ENCODE data around the gene ADGRL3. TPM values are rescaled to one million over a fixed set of nuclear protein-coding genes. Genes with fewer than 3 reads are reported as not detected.

Gene ADGRL3
- total and polyA plus RNA-seq, 7 donors: under 0.01 to 11.9 (median 5.4) TPM

DNA sequence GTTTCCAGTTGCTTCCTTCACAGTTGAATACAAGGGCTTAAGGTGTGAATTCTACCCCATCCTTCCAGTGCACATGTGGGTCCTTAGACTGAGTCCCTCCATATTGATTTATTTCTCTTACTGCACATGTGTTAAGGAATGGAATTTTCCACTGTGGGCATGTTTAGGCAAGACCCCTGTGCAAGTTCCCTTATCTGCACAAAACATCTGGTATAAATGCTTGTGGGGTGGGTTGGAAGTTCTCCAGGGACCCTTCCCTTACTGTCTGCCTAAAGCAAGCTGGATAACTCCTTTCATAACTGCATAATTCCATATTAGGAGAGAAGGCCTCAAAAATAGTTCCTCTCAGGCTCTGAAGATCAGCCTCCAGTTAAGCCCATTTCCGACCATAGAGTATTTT, 570.9 kb downstream of the ADGRL3 start:
- Histone ChIP-seq H3K36me3 (no peaks in the 10 kb centered on the region), H3K4me1 (no peaks in the 10 kb centered on the region), H3K9me3 (no peaks in the 10 kb centered on the region), H3K27me3 (no peaks in the 10 kb centered on the region), H3K27ac (no peak overlapping the region), H3K4me3 (no peak overlapping the region)
- WGBS, 2 donors: 29 to 87% methylated on average over 1 of the region's 1 CpG
- DNase-seq: no peak
- intact Hi-C loops (cut with DNase I): no loop called here
- TF ChIP-seq POLR2AphosphoS5 (IDR thresholded peaks at IDR 0.05): no peak
- no peak for TF ChIP-seq EP300 (IDR thresholded peaks at IDR 0.05)
- TF ChIP-seq, protein P1, sequence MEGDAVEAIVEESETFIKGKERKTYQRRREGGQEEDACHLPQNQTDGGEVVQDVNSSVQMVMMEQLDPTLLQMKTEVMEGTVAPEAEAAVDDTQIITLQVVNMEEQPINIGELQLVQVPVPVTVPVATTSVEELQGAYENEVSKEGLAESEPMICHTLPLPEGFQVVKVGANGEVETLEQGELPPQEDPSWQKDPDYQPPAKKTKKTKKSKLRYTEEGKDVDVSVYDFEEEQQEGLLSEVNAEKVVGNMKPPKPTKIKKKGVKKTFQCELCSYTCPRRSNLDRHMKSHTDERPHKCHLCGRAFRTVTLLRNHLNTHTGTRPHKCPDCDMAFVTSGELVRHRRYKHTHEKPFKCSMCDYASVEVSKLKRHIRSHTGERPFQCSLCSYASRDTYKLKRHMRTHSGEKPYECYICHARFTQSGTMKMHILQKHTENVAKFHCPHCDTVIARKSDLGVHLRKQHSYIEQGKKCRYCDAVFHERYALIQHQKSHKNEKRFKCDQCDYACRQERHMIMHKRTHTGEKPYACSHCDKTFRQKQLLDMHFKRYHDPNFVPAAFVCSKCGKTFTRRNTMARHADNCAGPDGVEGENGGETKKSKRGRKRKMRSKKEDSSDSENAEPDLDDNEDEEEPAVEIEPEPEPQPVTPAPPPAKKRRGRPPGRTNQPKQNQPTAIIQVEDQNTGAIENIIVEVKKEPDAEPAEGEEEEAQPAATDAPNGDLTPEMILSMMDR (IDR thresholded peaks at IDR 0.05): no peak
- TF ChIP-seq POLR2A (IDR thresholded peaks at IDR 0.05): no peak

DNA sequence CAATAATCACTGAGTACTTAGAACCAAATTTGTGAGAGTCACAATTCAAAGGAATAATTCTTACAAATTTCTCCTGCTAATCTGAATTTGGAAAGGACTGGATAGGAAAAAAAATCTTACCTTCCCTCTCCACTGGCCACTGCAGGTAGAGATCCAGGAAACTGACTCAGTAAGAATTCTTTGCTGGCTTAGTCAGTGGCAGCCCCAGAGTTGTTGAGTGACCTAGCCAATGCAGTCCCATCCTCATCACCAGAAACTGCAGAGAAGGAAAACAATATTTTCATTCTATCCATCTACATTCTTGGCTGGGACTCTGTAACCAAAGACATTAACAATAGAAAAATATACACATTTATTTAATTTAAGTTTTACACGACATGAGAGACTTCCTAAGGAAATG, 572.0 kb downstream of the ADGRL3 start:
- no peaks in the 10 kb centered on the region for H3K27me3 ChIP-seq
- no peaks in the 10 kb centered on the region for H3K9me3 ChIP-seq
- no peak for TF ChIP-seq POLR2A (IDR thresholded peaks at IDR 0.05)
- TF ChIP-seq POLR2AphosphoS5 (IDR thresholded peaks at IDR 0.05): no peak
- TF ChIP-seq, protein P1 (IDR thresholded peaks at IDR 0.05): no peak
- no peak for TF ChIP-seq EP300 (IDR thresholded peaks at IDR 0.05)
- H3K4me3 ChIP-seq: no peak overlapping the region
- no peak for DNase-seq
- 40 to 58% methylated on average over 1 of the region's 1 CpG for WGBS, 2 donors
- no peak overlapping the region for H3K27ac ChIP-seq
- H3K4me1 ChIP-seq: no peaks in the 10 kb centered on the region
- intact Hi-C loops (cut with DNase I): no loop called here
- no peaks in the 10 kb centered on the region for H3K36me3 ChIP-seq

DNA sequence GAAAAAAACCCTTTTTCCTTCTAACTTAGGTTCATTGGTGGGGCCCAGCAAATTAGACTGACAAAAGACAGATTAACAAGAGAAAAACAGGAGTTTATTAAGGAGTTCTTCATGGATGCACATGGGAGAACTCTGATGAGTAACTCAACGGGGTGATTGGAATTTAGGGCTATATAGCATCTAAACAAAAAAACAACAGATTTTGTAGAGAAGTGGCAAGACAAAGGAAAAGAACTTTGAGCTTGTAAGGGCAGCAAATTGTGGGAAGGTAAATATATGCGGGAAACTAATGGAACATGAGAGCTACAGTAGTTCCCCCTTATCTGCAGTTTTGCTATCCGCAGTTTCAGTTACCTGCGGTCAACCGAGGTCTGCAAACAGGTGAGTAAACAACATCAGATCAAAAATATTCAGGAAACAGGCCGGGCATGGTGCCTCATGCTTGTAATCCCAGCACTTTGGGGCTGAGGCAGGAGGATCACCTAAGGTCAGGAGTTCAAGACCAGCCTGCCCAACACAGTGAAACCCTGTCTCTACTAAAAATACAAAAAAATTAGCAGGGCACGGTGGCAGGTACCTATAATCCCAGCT, 573.6 kb downstream of the ADGRL3 start:
- 36 to 68% methylated on average over 7 of the region's 7 CpGs for WGBS, 2 donors
- TF ChIP-seq POLR2AphosphoS5 (IDR thresholded peaks at IDR 0.05): no peak
- TF ChIP-seq EP300 (IDR thresholded peaks at IDR 0.05): no peak
- no peak for TF ChIP-seq POLR2A (IDR thresholded peaks at IDR 0.05)
- TF ChIP-seq, protein P1 (IDR thresholded peaks at IDR 0.05): no peak
- intact Hi-C loops (cut with DNase I): no loop called here
- Histone ChIP-seq H3K27ac (no peak overlapping the region), H3K27me3 (no peaks in the 10 kb centered on the region), H3K4me1 (no peaks in the 10 kb centered on the region), H3K4me3 (no peak overlapping the region), H3K36me3 (no peaks in the 10 kb centered on the region), H3K9me3 (no peaks in the 10 kb centered on the region)
- DNase-seq: no peak

DNA sequence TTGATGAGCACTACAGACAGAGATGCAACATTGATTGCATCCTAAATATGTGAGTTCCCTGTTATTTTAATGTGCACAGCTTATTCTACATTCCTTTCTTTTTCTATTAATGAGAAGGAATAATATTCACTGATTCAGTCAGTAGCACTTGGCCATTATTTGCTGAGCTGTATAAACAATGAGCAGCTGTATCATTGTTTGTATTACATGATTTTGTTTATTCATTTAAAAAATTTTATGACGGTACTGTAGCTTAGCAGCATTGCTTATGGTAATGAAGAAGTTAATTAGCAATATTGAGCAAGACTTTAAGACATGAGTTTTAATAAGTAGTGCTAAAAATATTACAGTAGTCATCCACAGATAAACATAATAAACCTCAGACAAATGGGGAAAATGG, 582.0 kb downstream of the ADGRL3 start:
- H3K4me3 ChIP-seq: no peak overlapping the region
- no peak overlapping the region for H3K27ac ChIP-seq
- H3K9me3 ChIP-seq: no peaks in the 10 kb centered on the region
- 36 to 52% methylated on average over 1 of the region's 1 CpG for WGBS, 2 donors
- intact Hi-C loops (cut with DNase I): no loop called here
- H3K27me3 ChIP-seq: no peaks in the 10 kb centered on the region
- TF ChIP-seq EP300 (IDR thresholded peaks at IDR 0.05): no peak
- no peaks in the 10 kb centered on the region for H3K36me3 ChIP-seq
- DNase-seq: no peak
- no peaks in the 10 kb centered on the region for H3K4me1 ChIP-seq

DNA sequence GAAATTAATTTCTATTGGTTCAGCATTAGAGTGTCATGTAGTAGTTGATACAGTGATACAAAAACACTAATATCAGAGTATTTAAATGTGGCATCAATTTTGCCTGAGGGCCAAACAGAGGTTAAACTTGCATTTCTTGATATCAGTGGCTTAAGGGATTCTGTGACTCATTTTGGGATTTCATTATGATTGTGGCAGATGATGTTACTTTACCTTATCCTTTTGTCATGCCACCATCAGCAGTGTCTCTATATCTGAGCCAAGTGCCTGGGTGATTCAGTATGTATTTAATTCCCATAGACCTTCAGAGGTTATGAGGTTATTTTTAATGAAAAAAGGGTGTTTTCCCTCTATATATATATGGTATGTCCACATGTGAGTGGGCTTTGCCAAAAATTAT, 582.9 kb downstream of the ADGRL3 start:
- H3K36me3 ChIP-seq: no peaks in the 10 kb centered on the region

More for the DNA sequence above, 582.9 kb downstream of the ADGRL3 start:
- intact Hi-C loops (cut with DNase I): no loop called here
- Histone ChIP-seq H3K27me3 (no peaks in the 10 kb centered on the region), H3K4me3 (no peak overlapping the region), H3K4me1 (no peaks in the 10 kb centered on the region), H3K27ac (no peak overlapping the region), H3K9me3 (no peaks in the 10 kb centered on the region)
- TF ChIP-seq, protein P1 (IDR thresholded peaks at IDR 0.05): no peak
- TF ChIP-seq POLR2AphosphoS5 (IDR thresholded peaks at IDR 0.05) (no peak), POLR2A (IDR thresholded peaks at IDR 0.05) (no peak), EP300 (IDR thresholded peaks at IDR 0.05) (no peak)
- DNase-seq: no peak
